Heart right ventricle (tissue), 16 donors: ENCODE measurements around the gene BCKDHB. TPM values are rescaled to one million over a fixed set of nuclear protein-coding genes. Genes with fewer than 3 reads are reported as not detected.
A peak's percentile ranks its signal among the peaks of the same experiment; 100 is the strongest.

ENCODE experiments used
- ATAC-seq, 8 donors: fragments of 200-7000 bp; cut with Tn5 transposase; one replicate each; pipeline ENCODE4 v1.9.1; 2020; ENCODE audit warnings: mild to moderate bottlenecking in 8 of 8, moderate library complexity in 8 of 8, moderate number of reproducible peaks in 1 of 8
- DNase-seq, 2 donors: peaks; one replicate each; pipeline ENCODE4 v3.0.0-alpha.2; 2020
- H3K27ac ChIP-seq, 10 donors: fragments of 200-600 bp; sonication (generic) in 2 of 10; one replicate each; pipeline versions ENCODE4 v1.5.0 to v1.8.0; 2020 to 2022; ENCODE audit warnings: mild to moderate bottlenecking in 3 of 10
- H3K27me3 ChIP-seq, 7 donors: fragments of 200-600 bp; one replicate each; pipeline ENCODE4 v1.8.0; 2021 to 2022; ENCODE audit warnings: mild to moderate bottlenecking in 2 of 7
- H3K36me3 ChIP-seq, 9 donors: fragments of 200-600 bp; sonication (generic) in 1 of 9; one replicate each; pipeline versions ENCODE4 v1.5.0 to v1.8.0; 2020 to 2022; ENCODE audit warnings: mild to moderate bottlenecking in 2 of 9
- H3K4me1 ChIP-seq, 9 donors: fragments of 200-600 bp; sonication (generic) in 1 of 9; one replicate each; pipeline versions ENCODE4 v1.5.0 to v1.8.0; 2020 to 2022; ENCODE audit warnings: mild to moderate bottlenecking in 4 of 9
- H3K4me3 ChIP-seq, 10 donors: fragments of 200-600 bp; sonication (generic) in 2 of 10; one replicate each; pipeline versions ENCODE4 v1.5.0 to v1.8.0; 2020 to 2022; ENCODE audit warnings: mild to moderate bottlenecking in 7 of 10, moderate library complexity in 2 of 10
- H3K9me3 ChIP-seq, 11 donors: fragments of 200-600 bp in 10 of 11; sonication (generic) in 2 of 11; one replicate each; pipeline versions ENCODE4 v1.5.0 to v1.8.0; 2013 to 2022; ENCODE audit warnings: mild to moderate bottlenecking in 2 of 11, control low read depth in 1 of 11, moderate library complexity in 1 of 11
- CTCF ChIP-seq, 9 donors: fragments of 200-600 bp; sonication (generic) in 2 of 9; IDR thresholded peaks; one replicate each; pipeline versions ENCODE4 v1.5.0 to v1.8.0; 2021 to 2022; ENCODE audit warnings: antibody characterized with exemption in 9 of 9, mild to moderate bottlenecking in 5 of 9, moderate library complexity in 1 of 9
- WGBS, 2 donors: extraction: QIAGEN DNeasy Blood & Tissue Kit; methylation state at CpG; one replicate each; pipeline ENCODE4 v1.1.7; 2013; ENCODE audit warnings: inconsistent platforms in 1 of 2; 5-methylcytosine and 5-hydroxymethylcytosine counted together
- intact Hi-C, 10 donors: fragments of 100-400 bp; cut with DNase I; formaldehyde crosslinking; loops; one replicate each; pipeline versions ENCODE4 v1.11.1 to v1.14.2; 2022
- polyA plus RNA-seq, 2 donors: library from polyadenylated mRNA; stranded (reverse); fragments of 200-250 nt; gene quantifications; one replicate each; pipeline ENCODE4 v1.2.3, GENCODE V29; 2013
- total RNA-seq, 10 donors: library from RNA; stranded (reverse); fragmentation: NEBNext Ultra II Directional in 3 of 10; extraction: Animal tissue kit (Norgen Biotek cat#: 25700) in 3 of 10; gene quantifications; one replicate each; pipeline versions ENCODE4 v1.2.1 to v1.2.4, GENCODE V29; 2021 to 2023
- donor health status: Arrhythmogenic right ventricular cardiomyopathy.
- donor health status: ischemic (EF 13 %, LVEDD 7.1; RV severe dilation, severe dysfunction).
- donor health status: healthy with polysubstance abuse.
- donor health status: DM: no; HTN: yes; CAD: no.
- donor health status: DM: no; HTN: no; CAD: no.
- donor health status: ischemic (EF 25% LVEDD 6.9; RV normal size, moderate dysfunction).
- donor health status: ischemic (EF 25% LVEDD 5.7; RV mildly dilated, moderate dysfunction).
- donor health status: healthy.
- donor health status: DM: yes; HTN: yes; CAD: no.
- donor health status: Ischemic cardiomyopathy.
- donor health status: ischemic (EF 35%, LVEDD 5.7; RV mildly dilated, moderate dysfunction).
- donor health status: nonischemic (EF 11% LVEDD 7.7; RV severe dilation, severe dysfunction).
- donor health status: DM: yes; HTN: yes; CAD: no.
- donor health status: PGD.
- donor health status: ischemic (EF 29% LVEDD 5.4; RV normal size, mild dysfunction).
- donor health status: nonischemic (EF 23%, LVEDD 6.1; RV moderate dilation, normal function).

Gene BCKDHB
- total and polyA plus RNA-seq, 12 donors: 7.1 to 46.4 (median 31.2) TPM

- TF ChIP-seq CTCF (IDR thresholded peaks at IDR 0.05): no peak
- WGBS, 2 donors: 67 to 79% methylated on average over 2 of the region's 2 CpGs
- peak in 7 of 8 donors; percentile 33 to 83 (median 53) for ATAC-seq
- Histone ChIP-seq H3K4me3 (no peak overlapping the region), H3K9me3 (no peaks in the 10 kb centered on the region), H3K27me3 (no peaks in the 10 kb centered on the region), H3K36me3 (peaks cover 0 to 10% (median 0%) of the 10 kb centered on the region in 9 donors), H3K4me1 (no peaks in the 10 kb centered on the region), H3K27ac (no peak overlapping the region)
- no peak for DNase-seq
- intact Hi-C loops: loop anchor here in 1 of 10 donors (10.0 kb wide), 1 partner anchor 1787 kb away; no protein-coding TSS in a partner anchor
These were observed 251.2 kb downstream of the BCKDHB start for GRCh38 chr6:80357674-80358073.

DNA sequence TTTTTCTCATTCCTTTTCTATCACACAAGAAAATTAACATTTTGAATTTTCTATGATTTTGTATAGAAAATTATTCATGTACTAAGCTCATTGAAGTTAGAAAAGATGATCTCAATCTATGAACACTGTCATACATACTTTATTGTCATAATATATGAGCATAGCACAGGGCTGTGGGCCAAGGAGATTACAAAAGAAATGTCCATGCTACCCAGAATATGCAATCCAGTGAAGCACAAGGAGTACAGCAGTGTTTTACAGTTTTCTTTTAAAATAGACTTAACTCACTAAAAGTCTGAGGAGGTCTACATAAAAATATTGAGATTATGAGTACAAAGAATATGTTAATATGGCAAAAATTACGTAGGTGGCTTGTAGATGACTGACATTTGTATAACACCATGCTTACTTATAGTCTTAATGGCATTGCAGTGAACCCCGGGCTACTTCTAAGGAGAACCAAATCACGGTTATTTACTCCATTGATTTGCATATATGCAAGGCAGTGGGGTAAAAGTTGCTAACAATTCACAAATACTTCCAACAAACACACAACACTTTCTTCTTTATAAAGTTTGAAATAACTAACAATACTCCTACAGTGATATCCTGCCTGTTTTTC lies 257.1 kb downstream of the BCKDHB start:
- intact Hi-C loops: loop anchor here in 1 of 10 donors (10.0 kb wide), 1 partner anchor 91 kb away; no protein-coding TSS in a partner anchor

GRCh38 chr6:80364149-80364548 lies 257.7 kb downstream of the BCKDHB start:
- H3K9me3 ChIP-seq: peaks cover 0 to 11% (median 0%) of the 10 kb centered on the region in 11 donors
- peaks cover 0 to 16% (median 7%) of the 10 kb centered on the region in 9 donors for H3K4me1 ChIP-seq
- H3K4me3 ChIP-seq: no peak overlapping the region
- no peaks in the 10 kb centered on the region for H3K27me3 ChIP-seq
- 48 to 50% methylated on average over 3 of the region's 3 CpGs for WGBS, 2 donors
- intact Hi-C loops: loop anchor here in 1 of 10 donors (10.0 kb wide), 1 partner anchor 91 kb away; no protein-coding TSS in a partner anchor
- no peak for DNase-seq
- no peak for TF ChIP-seq CTCF (IDR thresholded peaks at IDR 0.05)
- H3K27ac ChIP-seq: no peak overlapping the region
- no peaks in the 10 kb centered on the region for H3K36me3 ChIP-seq
- peak in 5 of 8 donors; percentile 30 to 70 (median 53) for ATAC-seq

More for the DNA sequence above, 257.1 kb downstream of the BCKDHB start:
- no peak for DNase-seq
- Histone ChIP-seq H3K4me1 (peaks cover 0 to 16% (median 7%) of the 10 kb centered on the region in 9 donors), H3K27me3 (no peaks in the 10 kb centered on the region), H3K36me3 (no peaks in the 10 kb centered on the region), H3K27ac (no peak overlapping the region), H3K9me3 (peaks cover 0 to 11% (median 0%) of the 10 kb centered on the region in 11 donors), H3K4me3 (no peak overlapping the region)
- TF ChIP-seq CTCF (IDR thresholded peaks at IDR 0.05): no peak
- WGBS, 2 donors: 97% methylated on average over 3 of the region's 3 CpGs
- no peak for ATAC-seq

DNA sequence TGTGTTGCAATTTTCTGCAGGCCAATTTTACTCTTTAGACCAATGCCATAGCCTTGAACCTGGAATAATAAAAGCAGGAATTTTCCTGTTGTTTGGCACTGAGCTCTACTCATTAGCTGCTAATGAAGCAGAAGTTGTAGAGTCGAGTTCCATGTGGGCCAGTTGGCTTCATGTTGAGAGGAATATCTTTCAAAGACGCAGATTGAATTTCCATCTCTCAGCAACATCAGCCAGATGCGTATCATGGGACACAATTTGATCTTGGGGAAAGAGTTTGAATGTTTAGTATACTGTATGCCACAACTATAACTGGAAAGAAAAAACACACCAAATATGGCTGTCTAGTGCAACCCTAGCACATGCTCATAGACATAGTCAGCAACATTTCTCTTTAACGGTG lies 259.6 kb downstream of the BCKDHB start:
- intact Hi-C loops: loop anchor here in 1 of 10 donors (10.0 kb wide), 1 partner anchor 89 kb away; no protein-coding TSS in a partner anchor
- ATAC-seq (no peak), DNase-seq (no peak)
- 63 to 84% methylated on average over 4 of the region's 4 CpGs for WGBS, 2 donors
- H3K27ac ChIP-seq: no peak overlapping the region
- peaks cover 0 to 16% (median 7%) of the 10 kb centered on the region in 9 donors for H3K4me1 ChIP-seq
- no peaks in the 10 kb centered on the region for H3K27me3 ChIP-seq
- no peak overlapping the region for H3K4me3 ChIP-seq
- no peak for TF ChIP-seq CTCF (IDR thresholded peaks at IDR 0.05)
- peaks cover 0 to 15% (median 0%) of the 10 kb centered on the region in 11 donors for H3K9me3 ChIP-seq
- no peaks in the 10 kb centered on the region for H3K36me3 ChIP-seq
